ENCODE data around the gene MGAT5.
"Not testable (repeated sequence)": the region's sequence is repeated elsewhere in the genome, so short reads cannot be mapped to it uniquely, and the experiment has no call there.

MGAT5 gene

DNA sequence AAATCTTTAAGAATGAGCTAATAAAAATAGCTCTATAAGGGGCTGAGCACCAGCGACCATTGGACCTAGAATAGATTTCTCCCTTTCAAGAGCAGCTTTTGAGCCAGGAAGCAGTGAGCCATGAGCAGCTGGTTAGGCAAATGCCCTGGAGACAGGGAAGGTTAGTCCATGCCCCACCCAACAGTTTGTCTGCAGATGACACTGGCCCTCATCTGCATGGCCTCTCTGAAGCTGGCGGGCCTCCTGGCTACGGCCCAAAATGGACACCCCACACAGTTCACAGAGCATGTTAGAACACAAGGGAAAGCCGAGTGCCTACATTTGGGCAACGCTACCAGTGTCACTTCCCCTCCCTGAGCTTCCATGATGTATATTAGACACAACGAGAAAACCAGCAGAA lies 201.1 kb downstream of the MGAT5 start:
- DNase-seq, result no peak

DNA sequence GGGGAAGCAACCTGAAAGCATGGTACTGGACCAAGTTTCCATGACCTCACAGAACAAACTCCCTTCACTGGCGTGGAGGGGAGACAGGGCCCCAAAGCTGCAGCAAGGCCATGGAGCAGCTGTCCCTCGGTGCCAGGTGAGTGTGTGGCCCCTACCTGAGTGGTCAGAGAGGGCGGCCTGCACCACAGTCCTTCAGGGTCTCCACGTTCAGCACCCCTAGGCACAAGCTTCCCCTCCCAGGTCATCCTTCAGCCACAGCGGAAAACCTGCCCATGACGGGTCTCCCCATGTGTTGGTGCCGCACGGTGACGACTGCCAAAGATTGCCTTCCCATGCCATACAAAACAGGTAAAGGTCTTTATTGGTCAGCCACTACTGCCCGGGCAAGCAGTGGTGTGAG lies 201.6 kb downstream of the MGAT5 start:
- no peak for DNase-seq

DNA sequence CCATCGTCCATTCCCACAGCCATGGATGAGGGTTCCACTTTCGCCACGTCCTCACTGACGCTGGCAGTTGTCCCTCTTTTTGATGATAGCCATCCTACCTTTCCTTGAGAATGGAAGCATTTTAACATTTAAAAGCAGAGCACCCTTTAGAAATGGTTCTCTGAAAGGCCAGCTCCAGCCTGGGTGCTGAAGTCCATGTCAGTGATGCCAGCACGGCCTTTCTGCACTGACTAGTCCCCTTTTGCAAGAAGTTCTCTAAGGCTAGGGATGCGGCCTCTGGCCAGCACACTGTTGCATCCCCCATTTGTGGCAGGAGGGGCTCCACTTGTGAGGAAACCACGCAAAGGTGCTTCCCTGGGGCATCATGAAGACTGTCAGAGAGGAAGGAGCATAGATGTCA lies 203.5 kb downstream of the MGAT5 start:
- no peak for DNase-seq

DNA sequence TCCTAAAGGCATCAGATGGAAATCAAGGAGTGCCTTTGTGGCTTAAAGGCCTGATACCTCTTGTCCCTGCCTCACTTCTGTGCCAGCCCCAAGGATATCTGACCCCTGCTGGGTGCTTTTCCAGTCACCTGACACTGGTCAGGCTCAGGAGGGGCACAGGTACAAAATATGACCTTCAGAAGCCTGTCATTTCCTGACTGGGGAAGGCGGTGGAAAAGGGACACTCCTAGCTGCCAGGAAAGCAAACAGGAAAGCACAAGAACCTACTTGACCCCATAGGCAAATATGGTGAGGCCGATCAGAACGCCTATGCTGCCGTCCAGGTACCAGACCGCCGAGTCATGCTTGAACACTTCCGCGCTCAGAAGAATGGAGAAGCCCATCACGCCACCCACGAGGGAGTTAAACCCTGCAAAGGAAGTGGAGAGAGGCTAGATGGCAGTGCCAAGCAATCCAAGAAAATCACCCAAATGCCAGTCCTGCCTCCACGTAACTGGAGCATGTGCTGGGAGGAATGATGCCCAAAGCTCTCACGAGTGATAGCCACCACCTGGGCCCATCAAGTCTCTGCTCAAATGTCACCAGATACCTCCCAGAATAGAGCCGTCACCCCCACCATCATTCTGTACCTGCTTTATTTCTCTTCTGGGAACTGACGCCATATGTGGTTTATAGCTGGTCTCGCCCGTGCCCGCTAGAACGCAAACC lies 204.0 kb downstream of the MGAT5 start:
- DNase-seq, result no peak

DNA sequence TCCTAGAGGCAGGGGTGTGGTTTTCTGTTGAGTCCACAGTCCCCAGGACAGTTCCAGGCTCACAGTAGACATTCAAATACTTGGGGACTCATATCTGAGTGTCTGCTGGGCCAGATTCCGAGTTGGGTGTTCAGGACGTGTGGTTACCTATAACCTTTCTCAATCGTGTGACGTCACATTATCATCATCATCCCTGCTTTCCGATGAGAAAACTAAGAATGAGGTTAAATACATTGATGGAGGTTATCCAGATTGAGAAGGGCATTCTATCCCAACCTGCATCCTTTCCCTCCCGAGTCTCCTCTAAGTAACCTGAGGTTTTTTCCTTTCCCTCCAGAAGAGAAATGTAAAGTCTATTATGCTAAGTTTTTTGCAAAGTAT lies 204.6 kb downstream of the MGAT5 start:
- DNase-seq, result no peak

DNA sequence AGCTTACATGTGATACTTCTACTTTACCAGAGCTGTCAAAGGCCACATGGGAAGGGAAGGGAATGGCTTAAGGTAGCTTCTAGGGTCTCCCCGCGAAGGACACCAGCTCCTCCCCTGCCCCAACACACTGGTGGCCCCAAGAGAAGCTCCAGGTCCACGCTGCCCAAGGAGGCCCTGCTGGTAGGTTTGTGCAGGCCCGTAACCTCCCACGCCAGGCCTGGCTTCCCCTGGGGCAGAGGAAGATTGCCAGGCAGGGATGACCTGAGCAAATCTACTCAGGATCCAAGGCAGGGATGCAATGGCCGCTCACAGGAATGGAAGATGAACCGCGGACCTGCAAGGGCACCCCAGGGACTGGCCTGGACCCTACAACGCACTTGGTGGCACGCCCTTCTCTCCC lies 205.1 kb downstream of the MGAT5 start:
- DNase-seq, result no peak

DNA sequence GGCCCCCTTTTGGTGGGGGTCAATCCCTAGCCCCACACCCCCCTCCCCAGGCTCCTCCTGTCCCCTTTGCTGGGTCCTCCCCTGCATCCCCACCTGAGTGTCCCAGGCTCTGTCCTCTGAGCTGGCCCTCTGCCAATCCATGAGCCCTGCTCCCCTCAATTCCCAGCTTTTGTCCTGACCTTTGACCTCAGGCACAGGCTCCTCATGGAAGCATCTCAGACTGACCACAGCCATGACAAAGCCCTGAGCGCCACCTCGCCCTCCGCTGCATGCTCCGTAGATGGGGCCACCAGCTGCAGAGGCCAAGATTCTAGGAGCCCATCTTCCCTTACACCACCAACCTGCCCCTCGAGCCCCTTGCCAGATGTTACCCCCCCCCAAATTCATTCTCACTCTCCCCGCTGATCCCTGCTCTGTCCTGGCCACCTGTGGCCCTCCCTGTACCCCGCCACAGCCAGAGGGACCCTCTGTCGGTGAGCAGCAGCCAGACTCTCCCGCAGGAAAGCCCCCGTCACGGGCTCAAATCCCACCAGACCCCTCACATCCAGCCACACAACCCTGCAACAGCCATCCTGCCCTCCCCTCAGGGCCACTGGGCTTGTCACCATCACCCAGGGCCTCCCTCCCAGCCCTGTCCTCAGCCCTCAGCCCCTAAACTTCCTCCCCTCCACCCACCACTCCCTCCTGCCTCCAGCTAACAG lies 206.0 kb downstream of the MGAT5 start:
- DNase-seq, result no peak

DNA sequence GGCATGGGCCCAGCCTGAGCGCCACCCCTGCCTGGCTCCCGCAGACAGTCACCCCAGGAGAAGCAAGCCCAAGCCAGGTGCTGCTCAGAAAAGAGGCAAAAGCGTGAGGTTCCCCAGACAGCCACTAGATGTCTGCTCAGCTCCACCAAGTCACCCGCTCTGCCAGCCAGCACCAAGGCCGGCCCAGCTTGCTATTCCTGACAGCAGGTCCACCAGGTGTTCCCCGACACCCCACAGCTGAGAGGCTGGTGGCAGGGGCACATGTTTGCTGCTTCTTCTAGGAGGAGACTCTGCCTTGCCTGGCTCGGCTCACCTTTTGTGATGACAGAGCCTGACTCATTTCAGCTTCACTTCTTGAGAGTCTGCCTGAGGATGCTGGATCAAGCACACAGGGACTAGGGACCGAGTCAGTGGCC lies 206.7 kb downstream of the MGAT5 start:
- DNase-seq, result peak; percentile 90

DNA sequence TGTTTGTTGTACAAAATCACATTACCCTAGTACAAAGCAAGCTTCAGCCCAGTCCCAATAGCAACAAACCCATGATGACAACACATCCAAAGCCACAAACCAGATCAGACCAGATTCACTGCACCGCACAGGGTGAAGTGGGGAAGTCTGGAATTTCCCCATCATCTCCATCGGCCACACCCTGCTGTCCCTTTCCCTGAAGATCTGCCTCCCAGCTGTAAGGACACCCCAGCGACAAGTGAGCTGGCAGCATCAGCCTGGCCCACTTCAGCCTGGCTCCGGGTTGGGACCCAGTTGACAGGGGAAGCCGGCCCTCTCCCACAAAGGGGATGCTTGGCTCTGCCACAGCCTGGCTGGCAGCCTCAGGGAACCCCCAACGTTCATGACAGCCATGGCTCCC lies 207.6 kb downstream of the MGAT5 start:
- no peak for DNase-seq

DNA sequence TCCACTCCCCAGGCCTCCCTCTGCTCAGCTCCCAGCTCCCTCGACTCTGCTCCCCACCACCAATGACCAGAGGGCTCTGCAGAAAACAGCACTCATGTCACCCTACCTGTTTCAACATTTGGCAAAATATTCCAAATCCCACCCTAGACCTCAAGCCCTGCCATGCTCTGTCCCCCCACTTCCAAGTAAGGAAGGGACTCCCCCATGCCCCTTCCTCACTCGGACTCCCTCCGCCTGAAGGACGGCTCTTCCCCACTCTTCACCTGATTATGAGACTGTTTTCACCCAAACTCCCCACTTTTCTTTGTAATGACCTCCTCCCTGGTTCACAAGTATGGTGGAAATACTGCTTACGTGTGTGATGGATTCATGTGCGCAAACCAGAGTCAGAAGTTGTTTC lies 208.4 kb downstream of the MGAT5 start:
- no peak for DNase-seq

DNA sequence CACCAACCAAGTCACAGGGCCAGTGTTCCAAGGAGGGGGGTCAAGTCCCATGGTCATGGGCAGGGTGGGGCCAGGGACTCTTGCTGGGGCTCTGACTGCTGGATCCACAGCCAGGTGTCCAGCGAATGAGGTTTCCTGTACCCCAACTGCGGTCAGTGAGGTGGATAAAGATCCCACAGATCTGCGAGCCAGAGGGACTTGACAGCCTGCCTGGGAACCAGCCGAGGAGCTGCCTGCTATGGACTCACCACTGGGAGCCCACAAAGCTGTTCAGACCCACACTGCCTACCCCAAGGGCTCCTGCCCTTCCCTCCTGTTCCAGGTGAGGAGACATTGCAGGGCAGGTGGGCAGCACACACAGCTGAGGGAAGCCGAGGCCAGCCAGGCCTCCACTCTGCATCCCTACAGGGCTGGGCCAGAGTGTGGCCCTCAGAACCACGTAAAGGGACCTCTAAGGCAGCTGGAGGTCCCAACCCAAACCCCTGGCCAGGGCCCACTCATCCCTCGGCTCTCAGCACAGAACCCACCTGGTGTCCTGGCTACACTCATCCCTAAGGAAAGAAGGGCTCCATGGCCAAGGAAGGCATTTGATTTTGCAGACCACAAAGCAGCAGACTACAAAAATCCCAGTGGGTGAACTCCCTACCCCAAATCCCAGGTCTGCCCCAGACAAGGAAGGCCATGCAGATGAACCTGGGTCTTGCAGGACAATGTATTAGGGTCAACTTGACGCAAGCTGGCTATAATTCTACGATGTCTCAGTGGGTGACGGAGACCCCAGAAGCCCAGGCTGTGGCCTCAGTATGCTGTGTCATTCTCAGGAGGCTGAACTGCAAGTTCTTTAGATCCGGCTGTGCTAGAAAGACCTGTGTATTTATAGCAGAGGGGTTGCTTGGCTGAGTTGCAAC lies 209.2 kb downstream of the MGAT5 start:
- no peak for DNase-seq

DNA sequence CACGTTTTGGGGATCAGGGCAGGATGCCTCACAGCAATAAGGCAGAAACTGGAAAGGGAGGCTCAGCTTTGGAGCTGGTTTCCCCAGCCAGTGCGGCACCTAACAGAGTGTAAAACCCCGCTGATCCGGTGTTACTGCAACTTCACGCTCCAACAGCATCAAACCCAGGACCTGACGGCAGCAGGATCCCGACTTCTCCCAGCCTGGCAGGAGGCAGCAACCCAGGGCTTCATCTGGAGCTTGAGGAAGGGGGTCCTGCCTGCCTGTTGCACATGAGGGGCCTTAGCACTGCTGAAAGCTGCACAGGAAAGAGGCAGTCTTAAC lies 209.8 kb downstream of the MGAT5 start:
- DNase-seq, result no peak

DNA sequence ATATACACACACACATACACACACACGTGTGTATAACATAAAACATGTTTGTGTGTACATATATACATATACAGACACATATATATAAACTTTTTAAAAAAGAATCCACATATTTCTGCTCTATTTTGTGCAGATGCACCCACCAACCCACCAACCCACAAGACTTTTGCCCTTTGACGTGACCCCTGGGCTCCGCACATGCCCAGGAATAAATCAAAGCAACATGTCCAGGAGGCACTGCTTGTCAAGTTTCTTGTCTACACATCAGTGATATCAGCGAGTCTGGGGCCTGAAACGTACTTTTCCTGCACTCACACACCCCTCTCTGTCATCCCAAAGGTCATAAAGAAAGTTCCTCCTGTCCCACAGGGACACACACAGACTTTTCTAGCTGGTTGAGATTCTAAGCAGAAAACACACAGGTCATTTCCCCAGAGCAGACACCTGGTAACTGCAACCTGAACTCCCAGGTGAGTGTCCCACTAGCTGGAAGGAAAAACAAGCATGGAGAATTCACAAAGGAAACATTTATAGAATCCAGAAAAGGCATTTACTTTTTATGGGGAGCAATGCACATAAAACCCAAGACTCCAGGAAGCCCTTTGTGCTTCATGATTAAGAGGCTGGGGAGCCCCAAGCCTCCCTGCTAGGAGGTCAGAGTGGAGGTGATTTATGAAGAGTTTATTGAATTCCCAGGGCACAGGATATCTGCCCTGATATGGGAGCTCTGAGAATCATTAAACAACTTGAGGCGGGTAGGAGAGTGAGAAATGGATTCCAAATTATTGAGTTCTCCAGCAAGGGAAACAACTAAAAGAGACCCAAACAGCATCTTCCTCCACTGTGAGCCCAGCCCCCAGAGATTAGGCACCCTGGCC lies 211.6 kb downstream of the MGAT5 start:
- DNase-seq, result no peak

DNA sequence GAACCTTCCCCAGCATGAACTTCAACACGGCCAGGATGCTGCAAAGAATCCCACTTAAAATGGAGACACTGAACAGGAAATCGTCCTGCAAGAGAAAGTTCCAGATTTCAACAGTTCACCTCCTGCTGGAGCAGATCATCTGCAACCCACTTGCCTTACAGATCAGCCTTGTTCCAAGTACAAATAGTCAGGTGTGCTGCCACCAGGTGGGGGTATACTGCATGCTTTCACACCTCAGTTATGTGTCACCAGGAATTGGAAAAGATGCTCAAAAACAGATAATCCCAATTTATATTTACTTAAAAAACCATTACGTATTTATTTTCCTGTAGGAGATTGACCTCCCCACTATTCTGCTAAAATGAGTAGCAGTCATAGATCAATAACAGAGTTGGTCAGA lies 212.3 kb downstream of the MGAT5 start:
- peak; percentile 77 for DNase-seq

DNA sequence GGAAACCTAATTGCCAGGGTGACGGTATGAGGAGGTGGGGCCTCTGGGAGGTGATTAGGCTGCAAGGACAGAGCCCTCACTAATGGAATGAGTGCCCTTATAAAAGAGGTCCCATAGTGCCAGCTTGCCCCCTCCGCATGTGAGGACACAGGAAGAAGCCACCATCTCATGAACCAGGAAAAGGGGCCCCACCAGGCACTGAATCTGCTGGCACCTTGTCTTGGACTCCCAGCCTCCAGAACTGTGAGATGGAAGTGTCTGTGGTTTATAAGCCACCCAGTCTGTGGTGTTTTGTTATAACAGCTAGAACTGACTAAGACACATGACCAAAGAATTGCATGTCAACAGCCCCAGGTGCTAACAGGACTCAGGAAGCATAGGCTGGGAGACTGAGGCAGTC lies 214.3 kb downstream of the MGAT5 start:
- no peak for DNase-seq

DNA sequence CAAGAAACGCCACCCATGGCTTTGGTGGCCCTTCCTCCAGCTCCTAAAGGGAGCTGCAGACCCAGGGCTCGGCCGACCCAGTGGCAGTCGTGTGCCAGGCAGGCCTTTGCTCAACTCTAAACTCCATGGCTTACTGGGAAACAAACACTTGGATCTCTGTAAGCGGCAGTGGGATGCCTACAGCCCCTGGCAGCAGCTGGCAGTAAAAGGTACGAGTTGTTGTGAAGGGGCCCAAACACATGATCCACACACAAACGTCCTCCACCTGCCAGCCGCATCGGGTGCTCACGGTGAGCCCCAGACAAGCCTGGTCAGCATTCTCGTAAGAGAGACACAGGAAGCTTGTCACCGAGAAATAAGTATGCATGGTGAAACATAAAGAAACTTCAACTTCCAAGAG lies 214.9 kb downstream of the MGAT5 start:
- no peak for DNase-seq

DNA sequence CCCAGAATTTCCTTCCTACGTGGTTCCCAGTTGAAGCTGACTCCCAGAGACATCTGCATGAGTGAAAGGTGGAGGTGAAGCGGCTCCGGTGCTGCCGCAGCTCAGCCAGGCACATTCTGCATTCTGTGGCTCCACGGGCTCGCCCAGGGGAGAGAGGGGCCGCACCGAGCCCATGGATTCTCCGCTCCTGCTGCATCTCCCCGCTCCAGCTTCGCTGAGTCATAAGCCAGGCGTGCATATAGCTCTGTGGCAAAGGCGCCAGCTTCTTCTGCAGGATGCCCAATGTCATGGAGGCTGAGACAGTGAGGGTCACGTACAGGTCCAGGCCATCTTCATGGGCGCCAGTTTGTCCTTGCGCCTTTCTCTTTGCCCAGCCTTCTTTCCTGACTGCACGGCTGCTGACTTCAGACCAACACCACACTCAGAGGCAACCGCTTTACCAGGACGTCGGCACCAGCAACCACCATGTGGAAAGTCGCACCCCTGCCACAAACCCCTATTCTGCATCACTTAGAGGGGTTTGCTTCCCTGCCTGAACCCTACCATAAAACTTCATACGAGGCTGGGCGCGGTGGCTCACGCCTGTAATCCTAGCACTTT lies 215.7 kb downstream of the MGAT5 start:
- no peak for DNase-seq

DNA sequence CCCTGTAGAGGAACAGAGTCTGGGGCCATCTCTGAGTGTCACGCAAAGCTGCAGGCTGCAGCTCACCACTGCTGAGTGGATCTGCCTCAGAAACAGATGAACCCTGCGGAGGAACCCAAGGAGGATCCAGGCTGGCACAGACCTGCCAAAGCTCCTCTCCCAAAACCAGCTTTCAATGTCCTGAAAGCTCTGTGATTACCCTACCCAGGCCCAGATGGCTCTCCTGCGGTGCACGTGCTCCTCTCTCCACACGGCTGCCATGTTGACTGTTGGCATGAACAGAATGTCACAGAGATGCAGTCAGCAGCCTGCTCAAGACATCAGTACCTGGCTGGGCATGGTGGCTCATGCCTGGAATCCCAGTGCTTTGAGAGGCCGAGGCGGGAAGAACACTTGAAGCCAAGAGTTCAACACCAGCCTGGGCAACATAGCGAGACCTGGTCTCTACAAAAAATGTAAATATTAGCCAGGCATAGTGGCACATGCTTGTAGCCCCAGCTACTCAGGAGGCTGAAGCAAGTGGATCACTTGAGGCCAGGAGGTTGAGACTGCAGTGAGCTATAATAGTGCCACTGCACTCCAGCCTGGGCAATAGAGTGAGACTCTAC lies 216.8 kb downstream of the MGAT5 start:
- DNase-seq, result no peak

DNA sequence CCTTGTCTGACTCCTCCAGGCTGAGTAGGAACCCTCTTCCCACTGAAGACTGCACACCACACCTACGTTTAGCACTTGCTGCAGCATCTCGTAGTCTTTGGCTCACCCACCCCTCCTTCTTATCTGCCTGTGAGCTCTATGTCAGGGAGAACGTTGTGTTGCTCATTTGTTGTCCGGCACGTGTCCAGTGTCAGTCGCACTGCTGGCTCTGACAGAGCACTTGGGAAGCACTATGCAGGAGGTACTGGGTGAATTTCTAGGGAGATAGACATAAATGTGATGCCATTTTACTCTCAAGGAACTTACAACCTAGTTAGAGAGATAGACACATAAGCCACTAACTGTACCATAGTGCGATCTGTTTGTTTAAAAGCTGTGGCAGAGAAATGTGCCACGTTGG lies 223.1 kb downstream of the MGAT5 start:
- not testable (repeated sequence) for DNase-seq

DNA sequence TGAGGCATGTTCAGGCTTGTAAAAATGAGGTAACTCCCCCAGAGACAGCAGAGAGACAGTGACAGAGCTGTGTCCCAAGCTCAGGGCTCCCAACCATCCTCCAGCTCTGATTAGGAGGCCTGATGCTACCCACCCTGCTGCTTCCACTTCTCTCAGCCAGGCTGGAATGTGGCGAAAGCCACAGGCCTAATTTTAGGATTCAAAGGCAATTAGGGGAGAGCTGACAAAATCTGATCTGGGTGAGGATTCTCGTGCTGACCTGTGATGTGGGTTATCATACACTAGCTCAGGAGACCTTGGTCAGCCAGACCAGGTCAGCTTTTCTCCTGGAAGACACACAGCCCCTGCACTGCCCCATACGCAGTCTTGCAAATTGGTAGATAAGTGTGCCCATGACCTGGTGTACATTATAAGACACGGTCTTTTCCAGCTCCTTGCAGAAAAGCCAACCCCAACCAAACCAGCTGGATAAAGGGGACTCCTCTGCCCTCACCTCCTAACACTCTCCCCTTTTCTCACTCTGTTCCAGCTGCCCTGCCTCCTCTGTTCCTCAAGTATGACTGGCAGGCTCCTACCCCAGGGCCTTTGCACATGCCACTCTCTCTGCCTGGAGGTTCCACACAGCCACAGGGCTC lies 225.9 kb downstream of the MGAT5 start:
- DNase-seq, result no peak

DNA sequence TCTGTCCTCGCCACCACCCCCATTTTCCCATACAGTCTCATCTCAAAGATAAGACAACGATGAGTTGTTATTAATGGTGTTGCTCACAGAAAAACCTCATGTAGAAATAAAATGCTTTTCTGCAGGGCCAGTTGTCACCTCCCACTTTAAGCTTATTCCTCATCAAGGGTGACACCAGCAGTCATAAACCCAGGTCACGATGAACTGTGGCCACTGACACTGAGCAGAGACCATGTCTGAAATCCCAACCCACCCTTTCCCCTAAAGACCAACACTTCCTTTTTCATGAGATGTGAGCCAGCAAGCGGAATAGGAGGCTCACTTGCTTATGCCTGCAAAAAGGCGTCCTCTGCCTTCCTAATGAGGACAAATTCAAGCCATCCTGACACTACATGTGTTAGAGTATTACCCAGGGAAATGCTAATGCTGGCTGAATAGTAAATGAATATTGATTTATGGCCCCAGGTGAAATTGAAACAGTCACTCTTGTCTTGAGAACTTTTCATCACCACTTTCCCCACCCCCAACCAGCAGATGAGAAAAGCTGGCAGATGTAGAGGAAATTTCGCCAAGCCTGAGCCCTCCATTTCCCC lies 228.4 kb downstream of the MGAT5 start:
- DNase-seq, result no peak
